Bone marrow (tissue), 2 donors: ENCODE measurements around the gene ECT2.
"Not testable (repeated sequence)": the region's sequence is repeated elsewhere in the genome, so short reads cannot be mapped to it uniquely, and the experiment has no call there.

Experiments used
- DNase-seq, 2 donors: peaks; one replicate each; lab custom pipeline; 2025; lab: John Stamatoyannopoulos, UW

The ECT2 gene

GRCh38 chr3:172859041-172859440 is 108.5 kb downstream of the ECT2 start:
- DNase-seq = no peak

DNA sequence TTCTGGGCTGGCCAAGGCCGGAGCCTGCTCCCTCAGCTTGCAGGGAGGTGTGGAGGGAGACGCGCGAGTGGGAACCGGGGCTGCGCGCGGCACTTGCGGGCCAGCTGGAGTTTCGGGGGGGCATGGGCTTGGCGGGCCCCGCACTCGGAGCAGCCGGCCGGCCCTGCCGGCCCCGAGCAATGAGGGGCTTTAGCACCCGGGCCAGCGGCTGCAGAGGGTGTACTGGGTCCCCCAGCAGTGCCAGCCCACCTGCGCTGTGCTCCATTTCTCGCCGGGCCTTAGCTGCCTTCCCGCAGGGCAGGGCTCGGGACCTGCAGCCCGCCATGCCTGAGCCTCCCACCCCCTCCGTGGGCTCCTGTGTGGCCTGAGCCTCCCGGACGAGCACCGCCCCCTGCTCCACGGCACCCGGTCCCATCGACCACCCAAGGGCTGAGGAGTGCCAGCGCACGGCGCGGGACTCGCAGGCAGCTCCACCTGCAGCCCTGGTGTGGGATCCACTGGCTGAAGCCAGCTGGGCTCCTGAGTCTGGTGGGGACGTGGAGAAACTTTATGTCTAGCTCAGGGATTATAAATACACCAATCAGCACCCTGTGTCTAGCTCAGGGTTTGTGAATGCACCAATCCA is 116.3 kb downstream of the ECT2 start:
- DNase-seq = not testable (repeated sequence)

DNA sequence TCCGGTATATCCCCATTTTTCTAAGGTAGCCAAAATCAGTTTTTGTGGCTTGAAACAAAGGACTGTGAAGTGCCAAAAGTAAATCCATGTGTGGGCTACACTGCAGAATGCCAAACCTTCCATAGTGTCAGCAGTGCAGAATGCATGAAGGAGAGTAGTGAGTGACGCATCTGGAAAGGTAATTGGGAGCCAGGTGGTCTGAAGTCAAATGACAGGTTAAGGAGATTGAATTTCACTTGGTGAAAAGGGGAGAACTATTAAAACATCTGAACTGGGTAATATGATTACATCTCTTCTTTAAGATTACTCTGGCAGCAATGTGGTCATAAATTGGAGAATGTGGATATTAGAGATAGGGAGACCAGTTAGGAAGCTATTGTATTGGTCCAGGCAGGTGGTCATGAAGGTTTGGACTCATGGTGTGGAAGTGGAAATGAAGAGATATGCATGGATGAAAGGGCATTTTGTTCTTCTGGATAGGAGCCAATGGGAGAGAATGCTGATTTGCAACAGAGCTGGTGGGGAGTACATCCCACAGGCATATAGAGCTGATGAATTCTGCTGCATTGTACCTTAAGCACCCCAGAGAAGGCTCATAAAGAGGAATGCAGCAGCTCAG is 118.2 kb downstream of the ECT2 start:
- no peak for DNase-seq

DNA sequence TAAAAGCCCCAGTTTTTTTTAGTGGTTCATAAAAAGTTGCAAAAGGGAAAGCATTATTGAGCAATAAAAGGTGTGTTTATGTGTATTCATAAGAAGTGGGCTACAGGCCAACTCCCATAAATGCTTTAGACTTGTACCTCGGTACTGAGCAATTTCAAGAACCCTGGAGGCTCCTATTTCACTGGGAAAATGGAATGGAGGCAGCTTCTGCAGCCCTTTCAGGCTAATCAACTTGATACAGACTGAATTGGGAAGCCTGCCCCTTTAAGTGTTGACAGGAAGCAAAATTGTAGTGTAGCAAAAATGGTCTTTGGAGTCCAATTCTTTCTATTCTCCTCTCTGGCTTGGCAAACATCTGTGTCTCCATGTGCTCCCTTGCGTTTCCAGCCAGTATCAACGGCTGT is 118.8 kb downstream of the ECT2 start:
- no peak for DNase-seq

- DNase-seq = no peak
Observed at GRCh38 chr3:172869784-172870518, 119.4 kb downstream of the ECT2 start.
